Neural cell (in vitro differentiated cells): Measurements from ENCODE around the gene BTG2. TPM values are rescaled to one million over a fixed set of nuclear protein-coding genes. Genes with fewer than 3 reads are reported as not detected.

Experiments used
- H2AFZ ChIP-seq: fragments of 200-600, 300-800 bp; sonication (generic), shearing (Covaris generic); 2 replicates; pipeline ENCODE4 v1.6.0; 2014; ENCODE audit warnings: low read depth, mild to moderate bottlenecking, antibody characterized with exemption, low read length, moderate library complexity
- H3F3A ChIP-seq: fragments of 200-600 bp; shearing (Covaris generic); 2 replicates; pipeline ENCODE4 v1.6.1; 2016; ENCODE audit warnings: mild to moderate bottlenecking, moderate library complexity, mixed read lengths, antibody characterized with exemption, low read length; ENCODE audit not compliant: insufficient read depth, poor library complexity, severe bottlenecking
- H3K27ac ChIP-seq: fragments of 200-600, 300-800 bp; sonication (generic), shearing (Covaris generic); 2 replicates; pipeline ENCODE4 v1.5.1; 2014; ENCODE audit warnings: mild to moderate bottlenecking, low read length, moderate library complexity
- H3K27me3 ChIP-seq: fragments of 300-800, 200-600 bp; sonication (generic), shearing (Covaris generic); 2 replicates; pipeline ENCODE4 v1.6.0; 2014; ENCODE audit warnings: mild to moderate bottlenecking, low read depth, low read length, moderate library complexity; ENCODE audit not compliant: insufficient read depth
- H3K36me3 ChIP-seq: fragments of 300-800, 200-600 bp; sonication (generic), shearing (Covaris generic); 2 replicates; pipeline ENCODE4 v1.5.1; 2014; ENCODE audit warnings: mild to moderate bottlenecking, antibody characterized with exemption, low read length, moderate library complexity; ENCODE audit not compliant: insufficient read depth
- H3K4me2 ChIP-seq: fragments of 300-800, 200-600 bp; sonication (generic), shearing (Covaris generic); 2 replicates; pipeline ENCODE4 v1.6.0; 2014; ENCODE audit warnings: mild to moderate bottlenecking, low read length
- H3K4me3 ChIP-seq: fragments of 300-800, 200-600 bp; sonication (generic), shearing (Covaris generic); 2 replicates; pipeline ENCODE4 v1.5.1; 2014; ENCODE audit warnings: mild to moderate bottlenecking, low read length, moderate library complexity
- H3K79me2 ChIP-seq: fragments of 200-600 bp; shearing (Covaris generic); replicated peaks from 2 replicates; pipeline ENCODE4 v1.6.0; 2014; ENCODE audit warnings: mild to moderate bottlenecking, low read length, moderate library complexity; ENCODE audit not compliant: insufficient read depth
- H3K9ac ChIP-seq: fragments of 300-800, 200-600 bp; sonication (generic), shearing (Covaris generic); 2 replicates; pipeline ENCODE4 v1.6.1; 2016; ENCODE audit warnings: mild to moderate bottlenecking, low read length, mixed read lengths
- H3K9me2 ChIP-seq: fragments of 200-600 bp; shearing (Covaris generic); 2 replicates; pipeline ENCODE4 v1.6.1; 2016; ENCODE audit warnings: mild to moderate bottlenecking, low read length, mixed read lengths; ENCODE audit not compliant: insufficient read depth
- H3K9me3 ChIP-seq: fragments of 200-600, 300-800 bp; sonication (generic), shearing (Covaris generic); 2 replicates; pipeline ENCODE4 v1.6.1; 2016; ENCODE audit warnings: mild to moderate bottlenecking, mixed run types, low read length, moderate library complexity, mixed read lengths
- H4K20me1 ChIP-seq: fragments of 200-600 bp; shearing (Covaris generic); 2 replicates; pipeline ENCODE4 v1.6.1; 2016; ENCODE audit warnings: mild to moderate bottlenecking, mixed run types; ENCODE audit not compliant: insufficient read depth
- CTCF ChIP-seq: fragments of 450-650 bp; IDR thresholded peaks from 2 replicates; pipeline ENCODE4 v1.5.1; 2014; ENCODE audit warnings: antibody characterized with exemption, mild to moderate bottlenecking, moderate library complexity; ENCODE audit not compliant: poor library complexity, severe bottlenecking
- EP300 ChIP-seq: fragments of 450-650 bp; conservative IDR thresholded peaks from 2 replicates; pipeline ENCODE4 v1.6.1; 2014; ENCODE audit warnings: antibody characterized with exemption, mild to moderate bottlenecking, moderate library complexity; ENCODE audit not compliant: poor library complexity, severe bottlenecking
- EZH2 ChIP-seq: fragments of 200-600, 300-800 bp; shearing (Covaris generic), sonication (generic); IDR thresholded peaks from 2 replicates; pipeline ENCODE4 v1.6.1; 2014; ENCODE audit warnings: antibody characterized with exemption, low read length, borderline replicate concordance, mild to moderate bottlenecking; ENCODE audit not compliant: insufficient read depth, poor library complexity, severe bottlenecking
- MXI1 ChIP-seq: fragments of 450-650 bp; conservative IDR thresholded peaks from 2 replicates; pipeline ENCODE4 v1.6.1; 2014; ENCODE audit warnings: antibody characterized with exemption, mild to moderate bottlenecking; ENCODE audit not compliant: poor library complexity, severe bottlenecking
- POLR2AphosphoS5 ChIP-seq: IDR thresholded peaks from 2 replicates; pipeline ENCODE4 v1.6.1; 2012
- RAD21 ChIP-seq: fragments of 450-650 bp; conservative IDR thresholded peaks from 2 replicates; pipeline ENCODE4 v1.6.1; 2014; ENCODE audit warnings: antibody characterized with exemption, mild to moderate bottlenecking, moderate library complexity
- REST ChIP-seq: IDR thresholded peaks from 2 replicates; pipeline ENCODE4 v1.6.1; 2012; ENCODE audit warnings: borderline replicate concordance
- SMC3 ChIP-seq: fragments of 450-650 bp; conservative IDR thresholded peaks from 2 replicates; pipeline ENCODE4 v1.6.1; 2014; ENCODE audit warnings: antibody characterized with exemption, mild to moderate bottlenecking, moderate library complexity; ENCODE audit not compliant: poor library complexity
- TAF1 ChIP-seq: IDR thresholded peaks from 2 replicates; pipeline ENCODE4 v1.6.1; 2012; ENCODE audit warnings: low read depth
- polyA plus RNA-seq: library from polyadenylated mRNA; depleted of rRNA; stranded (reverse); fragments of >200 nt; gene quantifications from 2 replicates; pipeline ENCODE4 v1.2.3, GENCODE V29; 2014

The BTG2 gene
- polyA plus RNA-seq, 1 donor from 2014 or later = 4.1 TPM

GRCh38 chr1:203276408-203276807 lies 28.9 kb upstream of the BTG2 start:
- TF ChIP-seq CTCF (no peak), MXI1 (no peak), REST (no peak), RAD21 (no peak)
- no peak overlapping the region for H3K27ac ChIP-seq

GRCh38 chr1:203276916-203277545 lies 28.3 kb upstream of the BTG2 start:
- Histone ChIP-seq H3K36me3 (no peaks in the 10 kb centered on the region), H3K9ac (no peak overlapping the region), H3K79me2 (no peaks in the 10 kb centered on the region), H2AFZ (no peak overlapping the region), H3F3A (no peaks in the 10 kb centered on the region), H3K9me2 (no peaks in the 10 kb centered on the region), H4K20me1 (no peaks in the 10 kb centered on the region), H3K27ac (no peak overlapping the region), H3K4me3 (no peak overlapping the region), H3K27me3 (no peaks in the 10 kb centered on the region), H3K9me3 (no peaks in the 10 kb centered on the region), H3K4me2 (no peak overlapping the region)
- no peak for TF ChIP-seq CTCF
- TF ChIP-seq EZH2 = no peak
- no peak for TF ChIP-seq REST
- TF ChIP-seq RAD21 = no peak
- no peak for TF ChIP-seq TAF1
- TF ChIP-seq MXI1 = no peak
- no peak for TF ChIP-seq POLR2AphosphoS5
- no peak for TF ChIP-seq SMC3
- no peak for TF ChIP-seq EP300

More at GRCh38 chr1:203276408-203276807, 28.9 kb upstream of the BTG2 start:
- no peaks in the 10 kb centered on the region for H3K36me3 ChIP-seq
- no peak overlapping the region for H3K4me2 ChIP-seq
- H4K20me1 ChIP-seq = no peaks in the 10 kb centered on the region
- no peaks in the 10 kb centered on the region for H3K9me3 ChIP-seq
- no peaks in the 10 kb centered on the region for H3K79me2 ChIP-seq
- no peak overlapping the region for H2AFZ ChIP-seq
- H3K9me2 ChIP-seq = no peaks in the 10 kb centered on the region
- H3K9ac ChIP-seq = no peak overlapping the region
- H3K4me3 ChIP-seq = no peak overlapping the region
- H3F3A ChIP-seq = no peaks in the 10 kb centered on the region
- H3K27me3 ChIP-seq = no peaks in the 10 kb centered on the region
